GM18499 (cell line): ENCODE measurements around the gene PDZK1.
"Not testable (repeated sequence)": the region's sequence is repeated elsewhere in the genome, so short reads cannot be mapped to it uniquely, and the experiment has no call there.

Source experiments
- ATAC-seq: cut with Tn5 transposase; IDR thresholded peaks from one replicate; pipeline ENCODE4 v1.9.1; 2021; ENCODE audit warnings: moderate number of reproducible peaks; ENCODE audit not compliant: insufficient read depth, unreplicated experiment

PDZK1 gene

GRCh38 chr1:145707183-145707867 is at the start of gene PDZK1:
Gene PDZK1 (minus strand): TSS chr1:145707368. CDS start chr1:145688021, 19,347 bp downstream.
- no peak for ATAC-seq

- no peak for ATAC-seq
Measured at GRCh38 chr1:145751491-145752037, 44.4 kb upstream of the PDZK1 start.

- no peak for ATAC-seq
Measured at GRCh38 chr1:145750426-145750825, 43.3 kb upstream of the PDZK1 start.

GRCh38 chr1:145747398-145748247 is 40.5 kb upstream of the PDZK1 start:
- no peak for ATAC-seq

GRCh38 chr1:145740269-145740668 is 33.1 kb upstream of the PDZK1 start:
- ATAC-seq: no peak

- no peak for ATAC-seq
Measured at GRCh38 chr1:145736191-145736590, 29.0 kb upstream of the PDZK1 start.

GRCh38 chr1:145730900-145731299 is 23.7 kb upstream of the PDZK1 start:
- no peak for ATAC-seq

- ATAC-seq: no peak
Measured at GRCh38 chr1:145730467-145730866, 23.3 kb upstream of the PDZK1 start.

- no peak for ATAC-seq
Measured at GRCh38 chr1:145729666-145730436, 22.7 kb upstream of the PDZK1 start.

- ATAC-seq: no peak
Measured at GRCh38 chr1:145729196-145729595, 22.0 kb upstream of the PDZK1 start.

GRCh38 chr1:145726193-145726592 is 19.0 kb upstream of the PDZK1 start:
- not testable (repeated sequence) for ATAC-seq

GRCh38 chr1:145720878-145721671 is 13.9 kb upstream of the PDZK1 start:
- no peak for ATAC-seq

GRCh38 chr1:145720556-145720877 is 13.3 kb upstream of the PDZK1 start:
- ATAC-seq: no peak

- no peak for ATAC-seq
Measured at GRCh38 chr1:145719230-145720079, 12.3 kb upstream of the PDZK1 start, which contains the start of gene CD160. Gene CD160 (plus strand): TSS chr1:145719499. CDS start chr1:145728328, 8,829 bp downstream.

GRCh38 chr1:145718465-145718864 is 11.3 kb upstream of the PDZK1 start:
- ATAC-seq: not testable (repeated sequence)

- no peak for ATAC-seq
Measured at GRCh38 chr1:145717833-145718232, 10.7 kb upstream of the PDZK1 start.

- no peak for ATAC-seq
Measured at GRCh38 chr1:145716641-145717345, 9.6 kb upstream of the PDZK1 start.

GRCh38 chr1:145714524-145715111 is 7.5 kb upstream of the PDZK1 start:
- ATAC-seq: no peak
